Measurements from ENCODE around the gene ARID2. TPM values are rescaled to one million over a fixed set of nuclear protein-coding genes. Genes with fewer than 3 reads are reported as not detected.

ARID2 gene
- total and polyA plus RNA-seq, 8 donors = 29.2 to 42.6 (median 34.1) TPM

DNA sequence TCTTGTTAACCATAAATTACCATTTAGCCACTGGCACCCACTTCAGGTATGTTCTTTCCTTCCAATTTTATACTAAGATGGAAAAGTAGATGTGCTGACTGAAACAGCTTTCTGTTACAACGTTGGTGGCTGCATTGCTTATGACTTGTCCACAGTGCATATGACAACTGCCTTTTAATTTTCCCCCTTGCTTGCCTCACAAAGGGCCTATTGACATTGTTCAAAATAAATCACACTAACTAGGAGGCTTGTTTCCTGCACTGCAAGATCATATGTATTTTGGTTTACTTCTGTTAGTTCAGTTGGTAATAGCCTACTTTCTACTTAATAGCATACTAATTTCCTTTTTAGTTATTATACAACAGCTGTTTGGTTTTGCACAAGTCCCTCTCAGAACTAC is 205.4 kb downstream of the ARID2 start:
- Histone ChIP-seq H3K36me3 (peaks cover 0 to 40% of the 10 kb centered on the region in 2 donors), H3K4me3 (no peak overlapping the region), H3K9me3 (no peaks in the 10 kb centered on the region), H3K27ac (no peak overlapping the region), H3K27me3 (no peaks in the 10 kb centered on the region), H3K4me1 (no peaks in the 10 kb centered on the region)
- TF ChIP-seq, protein P1, sequence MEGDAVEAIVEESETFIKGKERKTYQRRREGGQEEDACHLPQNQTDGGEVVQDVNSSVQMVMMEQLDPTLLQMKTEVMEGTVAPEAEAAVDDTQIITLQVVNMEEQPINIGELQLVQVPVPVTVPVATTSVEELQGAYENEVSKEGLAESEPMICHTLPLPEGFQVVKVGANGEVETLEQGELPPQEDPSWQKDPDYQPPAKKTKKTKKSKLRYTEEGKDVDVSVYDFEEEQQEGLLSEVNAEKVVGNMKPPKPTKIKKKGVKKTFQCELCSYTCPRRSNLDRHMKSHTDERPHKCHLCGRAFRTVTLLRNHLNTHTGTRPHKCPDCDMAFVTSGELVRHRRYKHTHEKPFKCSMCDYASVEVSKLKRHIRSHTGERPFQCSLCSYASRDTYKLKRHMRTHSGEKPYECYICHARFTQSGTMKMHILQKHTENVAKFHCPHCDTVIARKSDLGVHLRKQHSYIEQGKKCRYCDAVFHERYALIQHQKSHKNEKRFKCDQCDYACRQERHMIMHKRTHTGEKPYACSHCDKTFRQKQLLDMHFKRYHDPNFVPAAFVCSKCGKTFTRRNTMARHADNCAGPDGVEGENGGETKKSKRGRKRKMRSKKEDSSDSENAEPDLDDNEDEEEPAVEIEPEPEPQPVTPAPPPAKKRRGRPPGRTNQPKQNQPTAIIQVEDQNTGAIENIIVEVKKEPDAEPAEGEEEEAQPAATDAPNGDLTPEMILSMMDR (IDR thresholded peaks at IDR 0.05) = no peak
- DNase-seq = no peak
- intact Hi-C loops (cut with DNase I) = no loop called here
- no peak for ATAC-seq

DNA sequence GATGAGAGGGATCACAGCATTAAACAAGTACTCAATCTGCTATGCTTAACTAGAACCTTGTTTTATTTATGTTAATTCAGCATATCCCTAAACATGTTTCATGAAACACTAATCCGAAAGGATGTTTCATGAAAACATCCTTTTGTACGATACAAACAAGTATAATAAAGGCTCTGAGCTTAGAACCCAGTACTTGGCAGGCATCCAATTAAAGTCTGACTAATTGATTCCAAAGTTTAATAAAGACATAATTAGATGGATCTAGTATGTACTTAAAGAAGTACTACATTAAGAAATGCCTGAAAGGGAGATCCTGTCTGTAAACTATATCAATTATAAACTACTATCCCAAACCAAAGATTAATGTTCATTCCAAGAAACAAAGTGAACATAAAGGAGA is 209.1 kb downstream of the ARID2 start:
- TF ChIP-seq, protein P1 (IDR thresholded peaks at IDR 0.05) = no peak
- Histone ChIP-seq H3K27ac (no peak overlapping the region), H3K4me3 (no peak overlapping the region), H3K36me3 (peaks cover 0 to 41% of the 10 kb centered on the region in 2 donors), H3K9me3 (no peaks in the 10 kb centered on the region), H3K27me3 (no peaks in the 10 kb centered on the region), H3K4me1 (no peaks in the 10 kb centered on the region)
- no peak for ATAC-seq
- intact Hi-C loops (cut with DNase I) = no loop called here
- no peak for DNase-seq

DNA sequence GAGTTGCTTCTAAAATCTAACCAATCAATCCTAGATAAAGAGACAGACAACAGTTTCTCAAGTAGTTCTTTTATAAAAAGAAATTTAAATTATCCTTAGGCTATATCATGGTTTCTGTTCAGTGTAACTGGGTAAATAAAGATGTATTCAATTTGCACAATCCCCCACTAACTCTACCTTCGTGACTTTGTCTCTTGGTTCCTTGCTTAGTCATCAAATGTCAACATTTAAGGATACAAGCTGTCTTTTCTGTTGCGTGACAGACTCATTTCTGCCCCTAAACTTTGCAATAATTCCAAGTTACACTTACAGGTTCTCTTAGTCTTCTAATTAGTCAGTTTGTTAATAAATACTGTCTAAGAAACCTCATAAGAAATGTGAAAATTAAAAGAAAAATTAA is 210.3 kb downstream of the ARID2 start:
- TF ChIP-seq, protein P1 (IDR thresholded peaks at IDR 0.05) = no peak
- no peaks in the 10 kb centered on the region for H3K27me3 ChIP-seq
- H3K4me1 ChIP-seq = no peaks in the 10 kb centered on the region
- peaks cover 0 to 49% of the 10 kb centered on the region in 2 donors for H3K36me3 ChIP-seq
- ATAC-seq = no peak
- H3K9me3 ChIP-seq = no peaks in the 10 kb centered on the region
- DNase-seq = no peak
- intact Hi-C loops (cut with DNase I) = no loop called here
- no peak overlapping the region for H3K4me3 ChIP-seq
- no peak overlapping the region for H3K27ac ChIP-seq

DNA sequence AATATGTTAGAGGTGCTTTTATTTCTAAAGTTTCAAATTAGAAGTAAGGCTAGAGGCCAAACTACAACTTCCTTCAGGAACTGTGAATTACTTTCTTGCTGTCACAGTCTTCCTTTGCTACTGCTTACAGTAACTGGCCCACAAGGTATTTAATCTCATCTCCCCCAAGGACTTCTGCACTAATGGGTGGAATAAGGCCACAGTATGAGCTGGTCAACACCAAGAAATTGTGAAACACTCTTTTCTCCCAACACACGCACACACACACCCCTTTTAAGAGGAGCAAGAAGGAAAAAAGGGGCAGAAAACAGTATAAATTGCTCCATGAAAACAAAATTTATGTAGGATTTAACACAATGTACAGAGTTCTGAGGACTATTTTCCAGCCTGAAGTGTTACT is 215.3 kb downstream of the ARID2 start:
- intact Hi-C loops (cut with DNase I) = no loop called here
- TF ChIP-seq, protein P1 (IDR thresholded peaks at IDR 0.05) = no peak
- no peak overlapping the region for H3K4me3 ChIP-seq
- H3K36me3 ChIP-seq = peaks cover 0 to 78% of the 10 kb centered on the region in 2 donors
- no peak for DNase-seq
- no peaks in the 10 kb centered on the region for H3K4me1 ChIP-seq
- H3K27ac ChIP-seq = no peak overlapping the region
- no peak for ATAC-seq
- H3K9me3 ChIP-seq = no peaks in the 10 kb centered on the region
- H3K27me3 ChIP-seq = no peaks in the 10 kb centered on the region

DNA sequence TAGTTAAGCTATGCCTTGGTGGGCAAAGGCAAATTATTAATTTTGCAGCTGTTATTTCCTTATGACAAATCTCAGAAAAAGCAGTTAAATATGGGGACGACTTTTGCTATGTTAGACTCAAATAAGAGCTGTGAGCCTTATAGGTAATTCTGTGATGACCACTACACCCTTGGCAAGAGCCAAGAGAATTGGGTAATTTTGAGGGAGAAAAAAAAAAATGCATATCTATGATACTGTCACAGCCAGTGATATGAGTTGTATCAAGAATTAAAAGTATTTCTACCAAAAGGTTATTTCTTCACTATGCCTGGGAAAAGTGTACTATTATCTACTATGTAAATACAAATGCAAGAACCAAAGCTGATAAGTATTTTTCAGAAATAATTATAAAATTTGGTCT is 216.9 kb downstream of the ARID2 start:
- Histone ChIP-seq H3K27ac (no peak overlapping the region), H3K4me1 (no peaks in the 10 kb centered on the region), H3K27me3 (no peaks in the 10 kb centered on the region), H3K9me3 (no peaks in the 10 kb centered on the region), H3K4me3 (no peak overlapping the region), H3K36me3 (peaks cover 0 to 67% of the 10 kb centered on the region in 2 donors)
- ATAC-seq (no peak), DNase-seq (no peak)
- TF ChIP-seq, protein P1 (IDR thresholded peaks at IDR 0.05) = no peak
- intact Hi-C loops (cut with DNase I) = no loop called here
